ENCODE measurements around the gene ASIP. TPM values are rescaled to one million over a fixed set of nuclear protein-coding genes. Genes with fewer than 3 reads are reported as not detected.

ASIP gene
- total and polyA plus RNA-seq, 2 of the 4 experiments (the other 2 are of a cell fraction) = not detected

DNA sequence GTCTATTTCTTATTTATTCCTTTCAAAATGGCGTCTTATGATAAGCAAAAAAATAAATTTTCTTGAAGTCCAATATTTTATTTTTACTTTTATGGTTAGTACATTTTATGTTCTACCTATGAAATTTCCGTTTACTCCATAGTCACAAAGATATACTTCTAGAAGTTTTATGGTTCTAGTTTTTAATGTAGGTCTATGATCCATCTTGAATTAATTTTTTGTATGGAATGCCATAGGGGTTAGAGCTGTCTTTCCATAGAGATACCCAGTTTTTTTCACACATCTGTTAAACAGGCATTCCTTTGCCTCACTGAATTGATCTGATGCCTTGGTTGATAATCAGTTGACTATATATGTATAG lies 24.9 kb upstream of the ASIP start:
- Histone ChIP-seq H3K18ac (ENCODE audit: low read depth, low read length) (no peak overlapping the region), H2AK5ac (ENCODE audit: low read depth, low read length) (no peak overlapping the region), H4K8ac (ENCODE audit: low read depth in 2 of 2, low read length in 2 of 2) (no peak overlapping the region), H3K27me3 (ENCODE audit: control insufficient read depth, insufficient read depth, low read length) (no peaks in the 10 kb centered on the region; the same call in 1 of the 2 replicates), H3K9ac (ENCODE audit: low read depth, low read length) (no peak overlapping the region), H2BK20ac (ENCODE audit: low read depth, low read length) (no peak overlapping the region), H4K91ac (ENCODE audit: insufficient read depth, low read depth, low read length) (no peak overlapping the region), H2BK5ac (ENCODE audit: low read depth, low read length, poor library complexity, severe bottlenecking) (no peak overlapping the region), H3K27ac (ENCODE audit: insufficient read depth, low read length) (no peak overlapping the region), H4K5ac (ENCODE audit: low read depth, low read length) (no peak overlapping the region), H3K9me3 (ENCODE audit: control insufficient read depth, insufficient read depth, low read length) (peaks cover 2% of the 10 kb centered on the region), H3K23ac (ENCODE audit: low read depth, low read length) (no peak overlapping the region), H3K9me1 (ENCODE audit: insufficient read depth, low read length) (peaks cover 3% of the 10 kb centered on the region; the same call in 1 of the 2 replicates), H2AFZ (replicated peaks; ENCODE audit: low read length, poor library complexity) (peak overlapping the region; percentile 96), H3K4ac (ENCODE audit: low read depth, low read length) (no peak overlapping the region), H3K4me1 (ENCODE audit: control insufficient read depth, insufficient read depth, low read length) (no peaks in the 10 kb centered on the region), H2BK120ac (ENCODE audit: low read depth, low read length) (no peak overlapping the region), H3K4me3 (ENCODE audit: insufficient read depth, low read depth, low read length) (peak overlapping the region; percentile 94), H3K36me3 (ENCODE audit: control insufficient read depth, insufficient read depth, low read length) (no peaks in the 10 kb centered on the region), H2BK15ac (ENCODE audit: low read depth, low read length) (no peak overlapping the region), H4K20me1 (ENCODE audit: insufficient read depth, low read length) (no peaks in the 10 kb centered on the region), H2AK9ac (replicated peaks; ENCODE audit: low read depth, low read length, poor library complexity) (no peak overlapping the region), H3K4me2 (ENCODE audit: low read depth, low read length) (peak overlapping the region; percentile 38; the same call in 1 of the 2 replicates), H3K56ac (ENCODE audit: extremely low read depth, insufficient read depth, low read length) (no peak overlapping the region; the same call in 1 of the 2 replicates), H3K14ac (replicated peaks; ENCODE audit: low read depth, low read length) (no peak overlapping the region), H3K79me1 (ENCODE audit: low read depth in 1 of 2, low read length in 2 of 2) (no peaks in the 10 kb centered on the region)
- BruUV-seq (replicated peaks) = no TSS peak
- no CpG with 5 or more reads among the region's 2 CpGs for WGBS, 2 experiments (ENCODE audit: extremely low coverage in 2 of 2, insufficient read length in 1 of 2)
- intact Hi-C loops (cut with micrococcal nuclease) (no loop called here), in situ Hi-C loops (cut with MboI; ENCODE audit: low sequenced_read_pairs) (loop anchor here (10.0 kb wide), 1 partner anchor 58 kb away; no protein-coding TSS in a partner anchor), dilution Hi-C loops (cut with HindIII; ENCODE audit: low sequenced_read_pairs, unreplicated experiment) (no loop called here)
- ChIA-PET CTCF (interaction anchor here (1.0 kb wide), 1 partner anchor 39 kb away, joined by 3 read pairs; no protein-coding TSS in a partner anchor), POLR2A (ENCODE audit: unreplicated experiment) (no interaction called here)
- DNase-seq (no peak), ATAC-seq (ENCODE audit: low read depth) (no peak)
- no peak for TF ChIP-seq MXI1 (IDR thresholded peaks at IDR 0.05; ENCODE audit: borderline replicate concordance, low read depth, low read length)
- no peak for TF ChIP-seq CEBPB (IDR thresholded peaks at IDR 0.05; ENCODE audit: low read depth, low read length)
- TF ChIP-seq RCOR1 (IDR thresholded peaks at IDR 0.05; ENCODE audit: insufficient replicate concordance, low read length) = no peak
- no peak for TF ChIP-seq SMC3 (IDR thresholded peaks at IDR 0.05; ENCODE audit: low read depth, low read length)
- TF ChIP-seq MAZ (IDR thresholded peaks at IDR 0.05; ENCODE audit: borderline replicate concordance, low read depth, low read length) = no peak
- TF ChIP-seq, protein P1, sequence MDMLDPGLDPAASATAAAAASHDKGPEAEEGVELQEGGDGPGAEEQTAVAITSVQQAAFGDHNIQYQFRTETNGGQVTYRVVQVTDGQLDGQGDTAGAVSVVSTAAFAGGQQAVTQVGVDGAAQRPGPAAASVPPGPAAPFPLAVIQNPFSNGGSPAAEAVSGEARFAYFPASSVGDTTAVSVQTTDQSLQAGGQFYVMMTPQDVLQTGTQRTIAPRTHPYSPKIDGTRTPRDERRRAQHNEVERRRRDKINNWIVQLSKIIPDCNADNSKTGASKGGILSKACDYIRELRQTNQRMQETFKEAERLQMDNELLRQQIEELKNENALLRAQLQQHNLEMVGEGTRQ (IDR thresholded peaks at IDR 0.05; ENCODE audit: low read depth, low read length) = no peak
- TF ChIP-seq BHLHE40 (IDR thresholded peaks at IDR 0.05; ENCODE audit: low read depth, low read length) = no peak
- TF ChIP-seq RAD21 (IDR thresholded peaks at IDR 0.05; ENCODE audit: low read length) = no peak
- TF ChIP-seq, protein P2, sequence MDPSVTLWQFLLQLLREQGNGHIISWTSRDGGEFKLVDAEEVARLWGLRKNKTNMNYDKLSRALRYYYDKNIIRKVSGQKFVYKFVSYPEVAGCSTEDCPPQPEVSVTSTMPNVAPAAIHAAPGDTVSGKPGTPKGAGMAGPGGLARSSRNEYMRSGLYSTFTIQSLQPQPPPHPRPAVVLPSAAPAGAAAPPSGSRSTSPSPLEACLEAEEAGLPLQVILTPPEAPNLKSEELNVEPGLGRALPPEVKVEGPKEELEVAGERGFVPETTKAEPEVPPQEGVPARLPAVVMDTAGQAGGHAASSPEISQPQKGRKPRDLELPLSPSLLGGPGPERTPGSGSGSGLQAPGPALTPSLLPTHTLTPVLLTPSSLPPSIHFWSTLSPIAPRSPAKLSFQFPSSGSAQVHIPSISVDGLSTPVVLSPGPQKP (IDR thresholded peaks at IDR 0.05; ENCODE audit: borderline replicate concordance, low read depth, low read length) = no peak
- no peak for TF ChIP-seq RFX5 (IDR thresholded peaks at IDR 0.05; ENCODE audit: low read depth, low read length)
- no peak for TF ChIP-seq NFE2L2 (IDR thresholded peaks at IDR 0.05; ENCODE audit: low read depth, low read length)
- TF ChIP-seq, protein P3, sequence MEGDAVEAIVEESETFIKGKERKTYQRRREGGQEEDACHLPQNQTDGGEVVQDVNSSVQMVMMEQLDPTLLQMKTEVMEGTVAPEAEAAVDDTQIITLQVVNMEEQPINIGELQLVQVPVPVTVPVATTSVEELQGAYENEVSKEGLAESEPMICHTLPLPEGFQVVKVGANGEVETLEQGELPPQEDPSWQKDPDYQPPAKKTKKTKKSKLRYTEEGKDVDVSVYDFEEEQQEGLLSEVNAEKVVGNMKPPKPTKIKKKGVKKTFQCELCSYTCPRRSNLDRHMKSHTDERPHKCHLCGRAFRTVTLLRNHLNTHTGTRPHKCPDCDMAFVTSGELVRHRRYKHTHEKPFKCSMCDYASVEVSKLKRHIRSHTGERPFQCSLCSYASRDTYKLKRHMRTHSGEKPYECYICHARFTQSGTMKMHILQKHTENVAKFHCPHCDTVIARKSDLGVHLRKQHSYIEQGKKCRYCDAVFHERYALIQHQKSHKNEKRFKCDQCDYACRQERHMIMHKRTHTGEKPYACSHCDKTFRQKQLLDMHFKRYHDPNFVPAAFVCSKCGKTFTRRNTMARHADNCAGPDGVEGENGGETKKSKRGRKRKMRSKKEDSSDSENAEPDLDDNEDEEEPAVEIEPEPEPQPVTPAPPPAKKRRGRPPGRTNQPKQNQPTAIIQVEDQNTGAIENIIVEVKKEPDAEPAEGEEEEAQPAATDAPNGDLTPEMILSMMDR (conservative IDR thresholded peaks at IDR 0.05; ENCODE audit: low read depth, low read length) = no peak
- no peak for TF ChIP-seq FOS (IDR thresholded peaks at IDR 0.05; ENCODE audit: low read depth, low read length)
- no peak for TF ChIP-seq CHD1 (IDR thresholded peaks at IDR 0.05; ENCODE audit: low read depth, low read length)
- no peak for TF ChIP-seq POLR2A (IDR thresholded peaks at IDR 0.05; ENCODE audit: low read depth, low read length)
- no peak for TF ChIP-seq MAFK (IDR thresholded peaks at IDR 0.05; ENCODE audit: low read depth, low read length)
